GM18870 (cell line): Measurements from ENCODE around the gene SIDT2.
"Not testable (repeated sequence)": the region's sequence is repeated elsewhere in the genome, so short reads cannot be mapped to it uniquely, and the experiment has no call there.

Experiments used
- ATAC-seq: cut with Tn5 transposase; IDR thresholded peaks from one replicate; pipeline ENCODE4 v1.9.1; 2021; ENCODE audit warnings: moderate library complexity; ENCODE audit not compliant: unreplicated experiment

The SIDT2 gene

DNA sequence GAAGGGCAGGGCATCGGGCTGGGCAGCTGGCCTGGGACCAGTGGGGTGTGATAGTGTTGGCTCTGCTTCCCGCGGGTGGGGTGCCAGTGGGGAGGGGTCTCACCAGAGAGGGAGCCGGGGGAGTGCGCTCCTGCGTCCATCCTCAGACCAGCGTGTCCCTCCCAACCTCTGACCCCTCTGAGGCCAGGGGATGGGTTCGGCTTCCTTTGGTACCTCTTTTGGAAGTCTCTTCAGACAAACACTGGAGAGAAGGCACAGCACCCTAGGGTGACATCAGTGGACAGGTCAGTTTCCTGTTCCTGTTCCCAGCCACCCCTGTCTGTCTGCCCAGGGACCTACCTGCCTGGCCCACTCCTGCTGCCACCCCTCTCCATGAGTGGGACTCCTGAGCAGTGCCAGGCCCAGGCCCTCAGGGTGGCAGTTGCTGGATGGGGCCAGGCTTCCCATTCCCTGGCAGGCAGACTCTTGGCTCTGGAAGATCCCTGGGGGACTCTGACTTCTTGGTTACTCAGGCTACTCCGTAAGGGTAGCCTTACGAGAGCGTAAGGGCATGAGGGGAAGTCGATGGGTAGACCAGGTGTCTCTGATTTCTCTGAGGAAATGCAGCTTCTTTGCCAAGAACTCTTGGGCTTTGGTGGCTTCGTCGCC lies 23.2 kb downstream of the SIDT2 start:
- ATAC-seq: no peak

DNA sequence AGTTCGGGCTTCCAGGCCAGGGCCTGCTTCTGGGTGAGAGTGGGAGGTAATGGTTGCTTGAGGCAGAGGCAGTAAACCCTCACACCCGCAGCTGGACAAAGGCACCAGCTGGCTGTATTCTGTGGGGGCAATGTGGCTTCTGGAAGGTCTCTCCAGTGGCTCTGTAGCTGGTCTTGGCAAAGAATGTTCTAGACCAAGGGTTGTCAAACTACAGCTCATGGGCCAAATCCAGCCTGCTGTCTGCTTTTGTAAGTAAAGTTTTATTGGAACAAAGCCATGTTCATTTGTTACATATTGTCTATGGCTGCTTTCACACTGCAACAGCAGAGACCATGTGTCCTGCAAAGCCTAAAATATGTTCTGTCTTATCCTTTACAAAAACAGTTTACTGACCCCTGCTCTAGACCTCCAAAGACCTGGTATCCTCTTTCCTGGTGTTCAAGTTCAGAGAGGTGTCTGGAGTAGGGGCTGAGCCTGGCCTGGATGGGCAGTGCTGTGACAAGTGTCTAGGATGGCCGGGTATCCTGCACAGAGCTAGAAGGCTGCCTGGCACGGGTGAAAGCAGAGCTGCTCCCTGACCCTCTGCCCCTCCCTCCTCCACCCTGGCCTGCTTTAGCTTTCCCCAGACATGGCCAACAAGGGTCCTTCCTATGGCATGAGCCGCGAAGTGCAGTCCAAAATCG lies 24.0 kb downstream of the SIDT2 start:
- ATAC-seq: no peak

DNA sequence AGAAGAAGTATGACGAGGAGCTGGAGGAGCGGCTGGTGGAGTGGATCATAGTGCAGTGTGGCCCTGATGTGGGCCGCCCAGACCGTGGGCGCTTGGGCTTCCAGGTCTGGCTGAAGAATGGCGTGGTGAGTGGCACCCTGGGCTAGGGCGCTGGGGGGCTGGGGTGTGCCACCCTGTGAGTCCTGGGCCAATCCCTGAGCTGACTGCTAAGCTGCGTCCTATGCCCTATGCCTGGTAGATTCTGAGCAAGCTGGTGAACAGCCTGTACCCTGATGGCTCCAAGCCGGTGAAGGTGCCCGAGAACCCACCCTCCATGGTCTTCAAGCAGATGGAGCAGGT lies 24.5 kb downstream of the SIDT2 start:
- no peak for ATAC-seq

DNA sequence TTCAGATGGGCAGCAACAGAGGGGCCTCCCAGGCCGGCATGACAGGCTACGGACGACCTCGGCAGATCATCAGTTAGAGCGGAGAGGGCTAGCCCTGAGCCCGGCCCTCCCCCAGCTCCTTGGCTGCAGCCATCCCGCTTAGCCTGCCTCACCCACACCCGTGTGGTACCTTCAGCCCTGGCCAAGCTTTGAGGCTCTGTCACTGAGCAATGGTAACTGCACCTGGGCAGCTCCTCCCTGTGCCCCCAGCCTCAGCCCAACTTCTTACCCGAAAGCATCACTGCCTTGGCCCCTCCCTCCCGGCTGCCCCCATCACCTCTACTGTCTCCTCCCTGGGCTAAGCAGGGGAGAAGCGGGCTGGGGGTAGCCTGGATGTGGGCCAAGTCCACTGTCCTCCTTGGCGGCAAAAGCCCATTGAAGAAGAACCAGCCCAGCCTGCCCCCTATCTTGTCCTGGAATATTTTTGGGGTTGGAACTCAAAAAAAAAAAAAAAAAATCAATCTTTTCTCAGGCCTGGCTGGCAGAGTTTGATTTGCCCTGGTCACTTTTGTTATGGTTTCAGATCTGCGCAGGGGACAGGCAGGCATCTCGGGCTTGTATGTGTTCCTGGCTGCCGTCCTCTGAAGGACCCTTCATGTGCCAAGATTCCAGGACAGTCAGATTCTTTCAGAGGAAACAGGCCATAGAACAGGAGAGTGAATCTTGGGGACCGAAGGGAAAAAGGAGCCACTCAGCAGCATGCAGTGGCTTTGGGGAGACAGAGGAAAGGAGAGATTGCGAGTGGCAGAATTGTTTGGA lies 25.9 kb downstream of the SIDT2 start:
- no peak for ATAC-seq

DNA sequence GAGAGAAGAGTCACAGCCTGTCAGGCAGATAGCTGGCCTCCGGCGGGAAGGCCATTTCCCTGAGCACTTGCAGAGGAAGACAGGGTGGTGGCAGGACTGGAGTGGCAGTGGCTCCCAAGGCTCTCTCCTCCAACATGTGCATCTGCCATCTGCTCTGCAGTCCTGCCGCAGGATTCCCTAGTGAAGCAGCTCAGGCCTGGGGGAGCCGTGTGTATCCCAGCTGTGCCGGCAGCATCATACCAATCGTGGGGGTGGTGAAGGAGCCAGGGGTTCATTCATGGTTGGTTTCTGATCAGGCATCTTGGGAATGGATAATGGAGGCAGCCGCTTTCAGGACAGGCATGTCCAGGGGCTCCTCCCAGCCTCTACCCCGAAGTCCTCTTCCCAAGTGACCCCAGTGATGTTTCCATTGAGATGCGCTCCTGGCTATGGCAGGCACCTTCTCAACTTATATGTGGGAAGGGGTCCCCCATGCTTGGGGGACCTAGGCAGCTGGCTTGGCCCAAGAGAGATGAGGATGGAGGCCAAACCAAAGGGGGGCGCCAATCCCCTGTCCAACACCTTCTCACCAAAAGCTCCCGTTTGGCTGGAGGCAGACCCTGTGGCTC lies 26.8 kb downstream of the SIDT2 start:
- ATAC-seq: no peak

DNA sequence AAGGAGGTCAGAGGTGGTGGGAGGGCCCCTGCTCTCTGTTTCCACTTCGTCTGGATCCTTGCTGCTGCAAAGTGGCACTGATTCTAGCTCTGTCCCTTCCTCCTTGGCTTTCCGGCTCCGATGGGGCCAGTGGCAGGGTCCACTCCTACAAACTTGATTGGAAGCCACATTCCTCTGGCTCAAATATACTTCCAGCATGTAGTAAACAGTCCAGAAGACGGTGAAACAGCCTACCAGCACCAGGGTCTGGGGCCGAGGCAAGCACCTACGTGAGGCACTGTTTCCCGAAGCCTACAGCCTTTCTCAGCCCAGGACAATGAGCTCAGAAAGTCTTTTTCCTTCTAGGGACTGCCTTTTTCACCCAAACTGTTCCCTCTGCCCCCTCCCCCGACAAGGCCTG lies 27.6 kb downstream of the SIDT2 start:
- not testable (repeated sequence) for ATAC-seq

DNA sequence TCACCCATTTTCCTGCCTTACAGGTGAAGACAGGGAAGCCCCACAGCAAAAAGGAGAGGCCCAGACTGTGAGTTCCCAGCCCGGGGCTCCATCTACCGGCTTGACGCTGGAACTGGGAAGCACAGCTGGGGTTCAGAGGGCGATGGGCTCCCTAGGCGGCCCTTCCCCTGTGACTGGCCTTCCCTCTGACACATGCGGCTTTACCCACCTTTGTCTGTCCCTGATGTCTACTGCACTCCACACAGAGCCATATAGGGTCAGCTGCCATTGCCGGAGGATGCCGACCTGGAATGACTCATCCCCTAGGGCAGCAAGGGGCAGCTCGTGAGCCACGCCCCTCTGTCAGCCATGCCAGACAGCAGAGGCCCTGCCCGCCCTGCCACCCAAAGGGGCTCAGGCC lies 28.3 kb downstream of the SIDT2 start:
- not testable (repeated sequence) for ATAC-seq

DNA sequence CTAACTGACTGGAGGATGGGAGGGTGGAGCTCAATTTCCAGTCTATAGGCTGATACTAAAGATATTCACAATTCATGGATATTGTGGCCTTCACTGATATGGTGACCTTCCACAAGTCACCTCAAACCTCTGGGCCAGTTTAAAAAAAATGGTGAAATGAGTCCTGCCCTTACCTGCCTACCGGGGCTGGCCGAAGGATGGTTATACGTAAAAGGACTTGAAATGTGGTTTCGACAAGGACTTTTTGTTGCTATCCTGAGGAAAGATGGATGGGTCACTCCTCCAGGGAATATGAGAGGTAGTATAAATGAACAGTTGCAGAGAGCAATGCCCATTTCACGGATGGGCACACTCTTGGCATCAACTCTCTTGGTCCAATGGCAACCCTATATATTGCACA lies 28.9 kb downstream of the SIDT2 start:
- not testable (repeated sequence) for ATAC-seq

DNA sequence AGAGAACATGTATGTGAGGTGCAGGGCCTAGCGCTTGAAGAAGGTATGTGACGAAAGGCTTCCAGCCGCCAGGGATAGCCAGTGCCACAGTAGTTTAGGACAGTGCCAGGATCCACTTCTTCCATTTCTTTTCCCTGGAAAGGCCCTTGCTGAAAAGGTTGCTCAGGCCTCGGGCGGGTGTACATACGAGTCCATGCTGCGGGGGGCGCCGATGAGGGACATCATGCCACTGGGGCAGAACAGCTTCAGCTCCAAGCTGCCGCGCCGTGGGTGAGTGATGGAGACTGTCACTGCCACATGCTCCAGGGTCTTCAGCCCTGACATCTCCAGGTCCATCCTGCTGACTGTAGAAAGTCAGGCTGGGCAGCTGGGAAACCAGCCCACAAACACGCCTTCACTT lies 30.2 kb downstream of the SIDT2 start:
- ATAC-seq: not testable (repeated sequence)

DNA sequence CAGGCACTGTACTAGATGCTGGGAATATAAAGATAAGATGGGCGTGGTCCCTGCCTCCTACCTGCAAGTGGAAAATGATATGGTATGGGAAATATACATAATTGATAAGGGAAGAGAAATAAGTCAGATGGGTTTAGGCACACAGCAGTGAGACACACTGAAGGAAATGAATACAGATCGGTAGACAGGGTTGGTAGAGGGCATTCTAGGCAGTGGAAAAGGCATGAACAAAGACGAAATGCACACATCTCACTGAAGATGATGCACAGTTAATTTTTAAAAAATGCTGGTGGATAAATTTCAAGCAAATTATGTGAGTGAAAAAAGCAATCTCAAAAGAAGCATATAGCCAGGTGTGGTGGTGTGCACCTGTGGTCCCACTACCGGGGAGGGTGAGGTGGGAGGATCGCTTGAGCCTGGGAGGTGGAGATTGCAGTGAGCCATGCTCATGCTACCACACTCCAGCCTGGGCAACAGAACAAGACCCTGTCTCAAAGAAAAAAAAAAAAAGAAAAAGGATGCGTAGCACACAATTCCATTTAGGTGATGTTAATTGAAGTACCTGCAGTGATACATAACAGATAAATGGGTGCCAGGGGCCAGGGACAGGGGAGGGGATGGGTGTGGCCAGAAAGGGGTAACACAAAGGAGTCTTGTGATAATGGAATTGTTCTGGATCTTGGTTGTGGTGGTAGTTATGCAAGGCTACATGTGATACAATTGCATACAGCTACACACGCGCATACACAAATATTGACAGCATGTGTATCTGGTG lies 31.0 kb downstream of the SIDT2 start:
- not testable (repeated sequence) for ATAC-seq

DNA sequence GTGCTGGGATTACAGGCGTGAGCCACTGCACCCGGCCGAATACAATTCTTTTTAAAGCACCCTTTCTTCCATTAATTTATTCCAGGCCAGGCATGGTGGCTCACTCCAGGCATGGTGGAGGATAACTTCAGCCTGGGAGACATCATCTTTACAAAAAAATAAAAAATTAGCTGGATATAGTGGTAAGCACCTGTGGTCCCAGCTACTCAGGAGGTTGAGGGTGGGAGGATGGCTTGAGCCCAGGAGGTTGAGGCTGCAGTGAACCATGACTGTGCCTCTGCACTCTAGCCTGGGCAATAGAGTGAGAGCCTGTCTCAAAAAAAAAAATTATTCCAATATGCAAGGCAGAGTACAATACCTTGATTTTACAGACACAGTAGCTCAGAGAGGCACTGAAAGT lies 32.1 kb downstream of the SIDT2 start:
- ATAC-seq: no peak

DNA sequence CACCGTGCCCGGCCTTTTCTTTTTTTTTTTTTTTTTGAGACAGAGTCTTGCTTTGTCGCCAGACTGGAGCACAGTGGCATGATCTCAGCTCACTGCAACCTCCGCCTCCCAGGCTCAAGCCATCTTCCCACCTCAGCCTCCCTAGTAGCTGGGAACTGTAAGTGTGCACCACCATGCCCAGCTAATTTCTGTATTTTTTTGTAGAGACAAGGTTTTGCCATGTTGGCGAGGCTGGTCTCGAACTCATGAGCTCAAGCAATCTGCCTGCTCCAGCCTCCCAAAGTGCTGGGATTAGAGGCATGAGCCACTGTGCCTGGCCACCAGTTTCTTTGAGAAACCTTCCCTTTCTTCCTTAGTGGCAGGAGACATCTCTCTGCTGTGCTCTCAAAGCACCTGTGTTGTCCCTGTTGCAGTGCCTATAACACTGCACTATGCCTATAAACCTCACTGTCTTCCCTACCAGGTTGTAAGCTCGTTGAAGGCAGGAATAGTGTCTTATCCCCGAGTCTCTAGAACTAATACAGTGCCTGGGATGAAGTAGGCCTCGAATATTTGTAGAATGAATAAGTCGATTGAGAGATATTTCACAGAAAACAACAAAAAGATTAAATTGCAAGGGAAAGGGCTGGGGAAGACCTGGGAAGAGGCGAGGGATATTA lies 34.3 kb downstream of the SIDT2 start:
- no peak for ATAC-seq

DNA sequence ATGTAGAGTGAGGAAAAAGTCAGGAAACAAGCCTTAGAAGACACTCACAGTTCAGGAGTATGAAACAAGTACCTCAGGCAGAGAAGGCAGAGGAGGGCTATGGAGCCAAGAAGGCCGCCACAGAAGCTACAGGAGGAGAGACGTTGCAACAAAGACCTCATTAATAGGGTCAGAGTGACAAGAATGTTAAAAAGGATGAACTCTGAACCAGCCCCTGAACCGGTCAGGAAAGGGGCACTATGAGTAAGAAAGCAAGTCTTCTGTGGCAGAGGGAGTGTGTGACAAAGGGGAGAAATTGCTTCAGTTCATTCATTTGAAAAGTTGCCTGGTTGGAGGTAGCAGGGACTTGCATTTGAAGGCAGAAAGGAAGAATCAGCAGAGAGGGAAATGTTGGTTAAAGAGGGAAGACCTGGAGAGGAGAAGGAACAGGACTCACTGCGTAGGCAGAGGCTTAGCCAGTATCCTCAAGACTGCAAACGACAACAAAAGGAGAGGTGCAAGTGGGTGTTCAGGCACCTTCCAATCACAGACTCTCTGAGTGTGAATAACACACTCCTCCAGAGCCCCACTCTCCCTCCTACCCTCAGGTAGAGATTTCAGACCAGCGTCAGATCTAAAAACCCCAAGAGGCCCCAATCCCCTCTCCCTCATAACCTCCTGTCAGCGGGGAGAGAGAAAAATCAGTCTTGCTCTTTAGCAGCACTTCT lies 36.0 kb downstream of the SIDT2 start:
- no peak for ATAC-seq

DNA sequence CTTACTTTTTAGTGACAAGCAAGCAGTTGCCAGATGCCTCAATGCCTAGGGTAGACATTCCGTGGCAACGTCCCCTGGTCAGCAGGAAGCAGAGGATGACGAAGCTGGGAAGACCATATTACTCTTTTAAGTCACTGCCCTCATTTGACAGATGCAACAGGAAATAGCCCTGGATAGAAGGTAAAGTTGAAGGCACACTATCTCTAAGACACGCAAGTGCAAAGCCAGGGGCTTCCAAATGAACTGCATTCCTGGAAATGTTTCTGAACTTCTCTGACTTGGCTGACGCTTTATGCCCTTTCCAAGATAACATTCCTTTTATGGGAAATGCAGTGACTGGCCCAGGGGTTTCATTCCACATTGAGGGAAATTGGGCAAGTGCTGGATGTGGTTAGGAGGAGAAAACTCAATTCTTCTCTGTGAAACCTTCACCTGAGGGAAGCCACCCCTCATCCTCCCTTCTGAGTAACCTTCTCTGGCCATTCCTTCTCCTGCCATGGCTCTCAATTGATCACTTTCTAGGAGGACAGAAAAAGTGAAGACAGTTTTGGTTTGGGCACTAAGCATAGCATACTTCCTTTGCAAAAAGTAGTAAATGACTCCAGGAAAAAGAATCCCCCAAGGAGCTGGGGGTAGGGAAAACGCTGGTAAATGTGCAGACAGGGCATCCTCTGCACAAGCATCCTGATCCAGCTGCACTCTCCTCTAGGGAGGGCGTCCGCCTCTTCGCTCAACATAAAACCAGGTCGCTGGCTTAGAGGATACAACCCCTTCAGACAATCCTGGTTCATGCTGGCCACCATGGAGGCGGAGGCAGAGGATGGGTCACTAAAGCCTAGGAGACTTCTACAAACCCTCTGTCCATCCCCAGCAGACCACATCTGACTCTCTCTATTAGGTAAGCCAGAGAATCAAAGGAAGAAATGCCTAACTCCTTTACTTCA lies 38.9 kb downstream of the SIDT2 start:
- no peak for ATAC-seq

DNA sequence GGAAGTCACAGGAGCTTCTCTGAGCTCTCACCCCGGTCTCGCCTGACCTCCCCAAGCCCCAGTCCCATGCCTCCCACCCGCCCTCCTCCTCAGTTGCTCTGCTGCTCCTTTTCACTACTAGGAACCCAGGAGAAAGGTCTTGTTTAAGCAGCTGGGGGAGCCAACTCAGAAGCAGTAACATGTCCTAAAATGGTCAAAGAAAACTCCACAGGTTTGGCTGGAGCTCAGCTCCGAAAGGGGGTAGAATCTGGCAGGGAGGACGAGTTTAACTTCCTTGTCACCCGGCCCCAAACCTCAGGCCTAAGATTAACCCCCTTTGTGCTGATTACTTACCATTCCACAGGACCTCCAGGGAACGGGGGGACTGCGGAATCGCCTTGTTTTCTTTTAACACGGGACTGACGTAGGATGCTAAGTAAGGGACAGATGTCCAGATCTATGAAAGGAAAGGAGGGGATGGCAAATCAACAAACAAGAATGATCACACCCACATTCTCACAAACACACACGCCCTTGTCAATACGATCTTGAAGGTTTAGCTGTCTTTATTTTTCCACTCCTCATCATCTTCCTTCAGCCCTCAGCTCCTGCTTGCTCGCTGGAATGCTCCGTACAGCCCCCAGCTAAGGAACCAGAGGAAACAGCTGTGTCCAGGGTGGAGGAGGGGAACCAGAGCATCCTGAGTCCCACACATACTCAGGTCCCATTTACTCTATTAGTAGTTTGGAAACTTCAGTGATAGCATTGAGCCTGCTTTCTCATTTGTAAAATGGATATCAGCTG lies 39.8 kb downstream of the SIDT2 start:
- ATAC-seq: no peak

DNA sequence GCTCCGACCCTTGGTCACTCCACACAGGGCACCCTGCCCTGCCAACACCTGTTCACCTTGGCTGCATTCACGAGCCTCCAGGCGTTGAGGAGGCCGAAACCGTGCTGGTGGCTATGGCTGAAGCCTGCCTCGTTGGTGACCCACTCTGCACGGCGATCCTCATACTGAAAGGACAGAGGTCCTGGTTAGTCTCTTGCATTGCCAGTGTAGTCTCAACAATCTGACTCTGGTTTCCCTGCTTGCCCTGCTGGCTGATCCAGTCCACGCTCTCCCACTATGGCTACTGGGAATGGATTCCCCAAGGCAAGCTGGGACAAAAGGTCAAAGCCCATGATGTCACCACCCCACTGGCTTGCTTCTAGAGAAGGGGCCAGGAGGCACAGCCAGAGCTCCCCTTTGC lies 40.5 kb downstream of the SIDT2 start:
- ATAC-seq: no peak

DNA sequence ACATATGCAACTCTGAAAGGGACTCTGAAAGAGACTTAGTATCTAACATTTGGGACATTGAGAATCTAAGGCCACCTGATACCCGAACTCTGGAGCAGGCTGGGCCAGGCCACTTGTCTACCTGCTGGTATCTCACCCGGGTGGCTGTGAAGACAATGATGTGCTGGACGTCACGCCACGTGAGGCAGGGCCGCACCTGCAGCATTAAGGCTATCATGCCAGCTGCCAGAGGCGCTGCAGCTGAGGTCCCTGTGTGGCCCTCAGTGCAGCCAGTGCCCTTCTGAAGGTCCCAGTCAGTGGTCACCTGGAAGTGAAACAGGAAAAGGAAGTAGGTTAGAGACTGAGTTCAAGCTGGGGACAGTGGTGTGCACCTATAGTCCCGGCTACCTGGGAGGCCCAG lies 40.9 kb downstream of the SIDT2 start:
- ATAC-seq: no peak

DNA sequence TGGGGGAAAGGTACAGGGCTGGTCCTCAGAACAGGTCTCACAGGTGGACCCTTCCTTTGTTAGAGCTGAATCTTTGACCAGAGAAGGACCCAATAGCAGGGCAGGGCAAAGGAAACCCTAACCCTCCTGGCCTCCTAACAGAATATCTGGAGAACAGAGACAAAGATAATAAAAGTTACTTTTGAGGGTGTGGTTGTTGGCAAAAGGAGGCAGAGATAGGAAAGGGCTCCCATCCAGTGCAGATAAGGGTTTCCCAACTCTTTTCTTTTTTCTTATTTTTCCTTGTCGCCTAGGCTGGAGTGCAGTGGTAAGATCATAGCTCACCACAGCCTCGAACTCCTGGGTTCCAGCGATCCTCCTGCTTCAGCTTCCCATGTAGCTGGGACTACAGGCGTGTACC lies 41.5 kb downstream of the SIDT2 start:
- no peak for ATAC-seq
